HCT116 (cell line): ENCODE data around the gene SLC5A3. TPM values are rescaled to one million over a fixed set of nuclear protein-coding genes. Genes with fewer than 3 reads are reported as not detected.

Experiments used
- ATAC-seq: fragments of 200-7000 bp; cut with Tn5 transposase; 2 replicates; pipeline ENCODE4 v1.9.1; 2020; ENCODE audit warnings: mild to moderate bottlenecking, moderate library complexity
- BruUV-seq: library from RNA; stranded (reverse); fragments of 400-500 nt; replicated peaks from 2 replicates; lab custom pipeline; 2021; lab: Mats Ljungman, UMichigan
- CTCF ChIA-PET: fragments of 300-600 bp; sonication (Branson Sonifier 250); formaldehyde crosslinking; loops from one replicate; lab custom pipeline; 2021; ENCODE audit warnings: antibody characterized with exemption; lab: Charles Lee
- POLR2A ChIA-PET: fragments of 300-600, 350-600 bp; sonication (Branson Sonifier 250); formaldehyde crosslinking; loops from one replicate; lab custom pipeline; 2021; ENCODE audit warnings: antibody characterized with exemption; lab: Charles Lee
- RAD21 ChIA-PET, 2 experiments: fragments of 300-600 bp; sonication (Branson Sonifier 250); formaldehyde crosslinking; loops; one replicate each; lab custom pipeline; 2023; ENCODE audit warnings: low total read pairs in 2 of 2; ENCODE audit not compliant: uncharacterized antibody in 2 of 2, unreplicated experiment in 2 of 2, low non-redundant PET in 1 of 2; lab: Charles Lee
- DNase-seq: peaks from one replicate; pipeline ENCODE4 v3.0.0-alpha.2; 2010; ENCODE audit warnings: low read depth, low spot score
- H2AFZ ChIP-seq: fragments of 200-600 bp; shearing (Covaris generic), sonication (generic); 2 replicates; pipeline ENCODE4 v1.6.1; 2017; ENCODE audit warnings: low read depth, mixed run types, mixed read lengths, antibody characterized with exemption, low read length; ENCODE audit not compliant: poor library complexity, severe bottlenecking
- H3K27ac ChIP-seq: 2 replicates; pipeline ENCODE4 v1.5.1; 2012; ENCODE audit warnings: low read depth, low read length
- H3K27me3 ChIP-seq: fragments of 200-600 bp; sonication (generic); 2 replicates; pipeline ENCODE4 v1.6.1; 2016; ENCODE audit warnings: mixed run types, low read length, mixed read lengths; ENCODE audit not compliant: insufficient read depth
- H3K36me3 ChIP-seq, 2 experiments: fragments of 200-500 bp in 1 of 2; fragments of 200-600 bp in 1 of 2; sonication (Bioruptor generic) in 1 of 2; sonication (generic) in 1 of 2; 2 replicates each; pipeline versions ENCODE4 v1.5.1 to v1.6.1; 2014 to 2016; ENCODE audit warnings: low read length in 2 of 2, inconsistent platforms in 1 of 2, mixed read lengths in 1 of 2, mixed run types in 1 of 2; ENCODE audit not compliant: insufficient read depth in 2 of 2, control insufficient read depth in 1 of 2
- H3K4me1 ChIP-seq, 2 experiments: fragments of 200-600 bp in 1 of 2; sonication (generic) in 1 of 2; 2 replicates each; pipeline versions ENCODE4 v1.5.1 to v1.6.1; 2012 to 2017; ENCODE audit warnings: low read length in 2 of 2, inconsistent platforms in 1 of 2, mild to moderate bottlenecking in 1 of 2, mixed read lengths in 1 of 2, mixed run types in 1 of 2, moderate library complexity in 1 of 2; ENCODE audit not compliant: insufficient read depth in 2 of 2, control insufficient read depth in 1 of 2
- H3K4me2 ChIP-seq: fragments of 200-600 bp; sonication (generic); 2 replicates; pipeline ENCODE4 v1.6.1; 2017; ENCODE audit warnings: mixed run types, low read length, mixed read lengths
- H3K4me3 ChIP-seq, 2 experiments: fragments of 200-600 bp in 1 of 2; sonication (generic) in 1 of 2; replicated peaks in 1 of 2; 2 replicates each; pipeline ENCODE4 v1.5.1; 2011 to 2016; ENCODE audit warnings: low read length in 2 of 2, control low read depth in 1 of 2, low read depth in 1 of 2, mild to moderate bottlenecking in 1 of 2, mixed read lengths in 1 of 2, mixed run types in 1 of 2
- H3K79me2 ChIP-seq: fragments of 200-600 bp; sonication (generic); 2 replicates; pipeline ENCODE4 v1.6.1; 2017; ENCODE audit warnings: mild to moderate bottlenecking, mixed run types, low read length, moderate library complexity, mixed read lengths; ENCODE audit not compliant: insufficient read depth
- H3K9ac ChIP-seq: fragments of 200-600 bp; sonication (generic); 2 replicates; pipeline ENCODE4 v1.6.1; 2016; ENCODE audit warnings: low read length, mixed read lengths
- H3K9me2 ChIP-seq: fragments of 200-600 bp; sonication (generic), shearing (Covaris generic); 2 replicates; pipeline ENCODE4 v1.6.1; 2017; ENCODE audit warnings: mixed run types, mild to moderate bottlenecking, moderate library complexity; ENCODE audit not compliant: insufficient read depth
- H3K9me3 ChIP-seq, 2 experiments: fragments of 200-500 bp in 1 of 2; fragments of 200-600 bp in 1 of 2; sonication (Bioruptor generic) in 1 of 2; sonication (generic) in 1 of 2; 2 replicates each; pipeline ENCODE4 v1.6.1; 2014 to 2017; ENCODE audit warnings: low read length in 2 of 2, mixed read lengths in 2 of 2, inconsistent platforms in 1 of 2, low read depth in 1 of 2, mild to moderate bottlenecking in 1 of 2, mixed run types in 1 of 2, moderate library complexity in 1 of 2; ENCODE audit not compliant: control insufficient read depth in 1 of 2, insufficient read depth in 1 of 2
- H4K20me1 ChIP-seq: fragments of 200-600 bp; sonication (generic), shearing (Covaris generic); 2 replicates; pipeline ENCODE4 v1.6.1; 2017; ENCODE audit warnings: mixed run types, mild to moderate bottlenecking, moderate library complexity; ENCODE audit not compliant: insufficient read depth
- ATF3 ChIP-seq: IDR thresholded peaks from 2 replicates; pipeline ENCODE4 v1.6.1; 2012
- CBX3 ChIP-seq: IDR thresholded peaks from 2 replicates; pipeline ENCODE4 v1.6.1; 2012; ENCODE audit warnings: low read depth
- CTCF ChIP-seq, 3 experiments: fragments of 200-600 bp in 1 of 3; sonication (generic) in 1 of 3; IDR thresholded peaks in 2 of 3; conservative IDR thresholded peaks in 1 of 3; 2 replicates each; pipeline ENCODE4 v1.5.1; 2012 to 2017; ENCODE audit warnings: low read depth in 2 of 3, low read length in 2 of 3, antibody characterized with exemption in 1 of 3, borderline replicate concordance in 1 of 3, control low read depth in 1 of 3, mild to moderate bottlenecking in 1 of 3, mixed read lengths in 1 of 3, mixed run types in 1 of 3, moderate library complexity in 1 of 3; ENCODE audit not compliant: insufficient read depth in 1 of 3
- EGR1 ChIP-seq: IDR thresholded peaks from 2 replicates; pipeline ENCODE4 v1.6.1; 2012; ENCODE audit warnings: low read depth
- ELF1 ChIP-seq: IDR thresholded peaks from 2 replicates; pipeline ENCODE4 v1.6.1; 2012; ENCODE audit warnings: low read depth, borderline replicate concordance
- EZH2phosphoT487 ChIP-seq: fragments of 200-600 bp; IDR thresholded peaks from 2 replicates; pipeline ENCODE4 v1.6.1; 2018; ENCODE audit warnings: antibody characterized with exemption, borderline replicate concordance
- FOSL1 ChIP-seq: IDR thresholded peaks from 2 replicates; pipeline ENCODE4 v1.6.1; 2012; ENCODE audit warnings: low read depth
- JUND ChIP-seq: IDR thresholded peaks from 2 replicates; pipeline ENCODE4 v1.6.1; 2012
- POLR2A ChIP-seq: IDR thresholded peaks from 2 replicates; pipeline ENCODE4 v1.7.0; 2011; ENCODE audit warnings: borderline replicate concordance; ENCODE audit not compliant: insufficient read depth, insufficient read length; ENCODE audit errors: extremely low read depth
- POLR2AphosphoS5 ChIP-seq: IDR thresholded peaks from 2 replicates; pipeline ENCODE4 v1.6.1; 2011; ENCODE audit warnings: mild to moderate bottlenecking, low read depth, low read length, moderate library complexity
- RAD21 ChIP-seq: IDR thresholded peaks from 2 replicates; pipeline ENCODE4 v1.6.1; 2012; ENCODE audit warnings: low read depth, mild to moderate bottlenecking
- SIN3A ChIP-seq: IDR thresholded peaks from 2 replicates; pipeline ENCODE4 v1.6.1; 2012; ENCODE audit warnings: low read depth
- SP1 ChIP-seq: IDR thresholded peaks from 2 replicates; pipeline ENCODE4 v1.6.1; 2012; ENCODE audit warnings: low read depth
- SRF ChIP-seq: IDR thresholded peaks from 2 replicates; pipeline ENCODE4 v1.6.1; 2012; ENCODE audit warnings: low read depth
- TCF7L2 ChIP-seq: IDR thresholded peaks from 2 replicates; pipeline ENCODE4 v1.7.0; 2011; ENCODE audit warnings: borderline replicate concordance, inconsistent platforms; ENCODE audit not compliant: insufficient read depth, insufficient read length; ENCODE audit errors: extremely low read depth
- YY1 ChIP-seq: IDR thresholded peaks from 2 replicates; pipeline ENCODE4 v1.6.1; 2011; ENCODE audit warnings: low read length, low read depth, moderate library complexity, mild to moderate bottlenecking; ENCODE audit not compliant: insufficient replicate concordance; ENCODE audit errors: extremely low read depth
- ZNF274 ChIP-seq: fragments of 200-500 bp; sonication (Bioruptor generic); IDR thresholded peaks from 2 replicates; pipeline ENCODE4 v1.6.1; 2014; ENCODE audit warnings: mild to moderate bottlenecking, low read depth, low read length, inconsistent platforms
- intact Hi-C: fragments of 100-400 bp; cut with micrococcal nuclease; formaldehyde crosslinking; loops from 2 replicates; pipeline ENCODE4 v1.10.0; 2022
- total RNA-seq: library from RNA; stranded (reverse); gene quantifications from one replicate; pipeline ENCODE4 v1.2.1, GENCODE V29; 2021; ENCODE audit not compliant: unreplicated experiment

Gene SLC5A3
- total RNA-seq, 1 experiment from 2014 or later, result 11.8 TPM

- Histone ChIP-seq H4K20me1 (peaks cover 7% of the 10 kb centered on the region; the same call in 1 of the 2 replicates), H3K4me1 (no peaks in the 10 kb centered on the region), H3K9me3 (no peaks in the 10 kb centered on the region), H2AFZ (no peak overlapping the region), H3K27me3 (no peaks in the 10 kb centered on the region), H3K9me2 (no peaks in the 10 kb centered on the region), H3K79me2 (peaks cover 100% of the 10 kb centered on the region), H3K4me2 (no peak overlapping the region), H3K4me3 (no peak overlapping the region), H3K36me3 (peaks cover 0 to under 1% of the 10 kb centered on the region in 2 experiments; a peak in 1 of 4 replicates), H3K27ac (no peak overlapping the region), H3K9ac (no peak overlapping the region)
- intact Hi-C loops, result no loop called here
- RAD21 ChIA-PET, result no interaction called here
- DNase-seq, result no peak
- no TSS peak for BruUV-seq
- POLR2A ChIA-PET, result no interaction called here
- TF ChIP-seq TCF7L2 (no peak), CBX3 (no peak), JUND (no peak), ELF1 (no peak), EGR1 (no peak), POLR2A (no peak), RAD21 (no peak)
- CTCF ChIA-PET, result interaction anchor here (0.6 kb wide), 1 partner anchor 35 kb away, joined by 3 read pairs; no protein-coding TSS in a partner anchor
- ATAC-seq, result no peak
These were observed 27.4 kb downstream of the SLC5A3 start for GRCh38 chr21:34100790-34101189.

GRCh38 chr21:34105947-34106541 is 32.7 kb downstream of the SLC5A3 start:
- Histone ChIP-seq H2AFZ (no peak overlapping the region), H3K9me3 (no peaks in the 10 kb centered on the region), H3K79me2 (peaks cover 68% of the 10 kb centered on the region), H3K4me1 (no peaks in the 10 kb centered on the region), H4K20me1 (0 out of 2 replicates have a peak, but pooled peaks cover 7% of the 10 kb centered on the region), H3K9ac (no peak overlapping the region), H3K27ac (no peak overlapping the region), H3K36me3 (no peaks in the 10 kb centered on the region), H3K4me2 (no peak overlapping the region), H3K4me3 (no peak overlapping the region), H3K9me2 (no peaks in the 10 kb centered on the region), H3K27me3 (no peaks in the 10 kb centered on the region)
- ATAC-seq, result no peak
- intact Hi-C loops, result no loop called here
- DNase-seq, result no peak
- BruUV-seq, result no TSS peak
- RAD21 ChIA-PET, result no interaction called here
- CTCF ChIA-PET, result no interaction called here
- POLR2A ChIA-PET, result no interaction called here
- TF ChIP-seq EZH2phosphoT487, result no peak
- TF ChIP-seq YY1, result no peak
- TF ChIP-seq CBX3, result no peak
- TF ChIP-seq CTCF (IDR thresholded peaks at IDR 0.05 in 2 of 3, conservative IDR thresholded peaks at IDR 0.05 in 1 of 3; ENCODE audit: borderline replicate concordance in 1 of 3, insufficient read depth in 1 of 3, low read depth in 2 of 3, low read length in 2 of 3), result no peak
- TF ChIP-seq ATF3, result no peak
- TF ChIP-seq FOSL1, result no peak
- TF ChIP-seq TCF7L2, result no peak
- no peak for TF ChIP-seq SP1
- TF ChIP-seq POLR2A, result no peak
- no peak for TF ChIP-seq JUND
- no peak for TF ChIP-seq ZNF274
- no peak for TF ChIP-seq POLR2AphosphoS5
- TF ChIP-seq RAD21, result no peak
- TF ChIP-seq ELF1, result no peak
- no peak for TF ChIP-seq SIN3A
- TF ChIP-seq SRF, result no peak
- no peak for TF ChIP-seq EGR1
